GF-D8 (cell line): Measurements from ENCODE around the gene EDRF1.

Experiments used
- DNase-seq: peaks from one replicate; lab custom pipeline; 2025; lab: John Stamatoyannopoulos, UW

The EDRF1 gene

GRCh38 chr10:125762692-125763648 lies 43.5 kb downstream of the EDRF1 start:
- DNase-seq, result no peak

- no peak for DNase-seq
Measured at GRCh38 chr10:125765835-125766234, 46.3 kb downstream of the EDRF1 start.

DNA sequence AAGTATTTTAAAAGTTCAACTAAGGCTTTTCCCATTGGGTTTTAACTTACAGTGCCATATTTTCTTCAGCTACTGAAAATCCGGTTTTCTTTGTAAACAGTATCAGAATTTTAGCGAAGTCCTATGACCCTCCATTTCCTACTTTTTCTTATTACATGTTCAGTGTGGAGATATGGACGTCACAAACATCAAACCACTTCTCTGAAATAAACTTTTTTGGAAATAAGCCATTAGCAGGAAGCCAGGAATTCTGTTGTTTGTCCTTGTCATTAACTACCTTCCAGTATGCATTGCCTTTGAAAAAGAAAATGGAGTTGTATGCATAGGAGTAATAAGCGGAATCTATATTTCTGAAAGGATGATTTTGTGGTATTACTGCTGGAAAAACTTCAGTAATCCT lies 47.0 kb downstream of the EDRF1 start:
- DNase-seq, result no peak

DNA sequence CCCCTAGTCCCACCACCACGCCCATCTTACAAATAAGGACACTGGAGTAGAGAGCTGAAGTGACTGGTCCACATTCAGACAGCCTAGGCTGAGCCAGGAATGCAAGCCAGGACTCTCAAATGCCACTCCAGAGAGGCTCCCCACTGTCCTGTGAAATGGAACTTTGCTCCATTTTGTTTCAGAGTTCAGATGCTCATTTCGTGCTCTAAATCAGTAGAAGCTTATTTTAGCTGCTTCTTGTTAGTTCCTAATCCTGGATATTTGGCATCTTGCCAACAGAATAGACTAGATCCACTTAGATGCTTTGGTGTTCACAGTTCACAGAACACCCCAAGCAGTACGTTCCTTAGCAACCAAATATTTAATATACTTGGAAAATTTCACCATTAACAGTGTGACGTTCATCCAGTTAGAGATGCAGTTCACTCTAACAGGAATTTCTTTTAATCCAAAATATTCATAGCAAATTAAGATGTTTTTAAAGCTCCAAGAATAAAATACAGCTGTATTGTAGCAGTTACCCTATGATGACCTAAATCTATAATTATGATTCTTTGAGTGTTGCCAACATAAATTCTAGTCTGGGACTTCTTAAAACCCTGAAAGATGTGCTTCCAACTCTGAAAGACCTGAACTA lies 48.8 kb downstream of the EDRF1 start:
- DNase-seq, result no peak

- no peak for DNase-seq
Measured at GRCh38 chr10:125769175-125769574, 49.7 kb downstream of the EDRF1 start.

GRCh38 chr10:125770844-125771243 lies 51.3 kb downstream of the EDRF1 start:
- DNase-seq, result no peak

DNA sequence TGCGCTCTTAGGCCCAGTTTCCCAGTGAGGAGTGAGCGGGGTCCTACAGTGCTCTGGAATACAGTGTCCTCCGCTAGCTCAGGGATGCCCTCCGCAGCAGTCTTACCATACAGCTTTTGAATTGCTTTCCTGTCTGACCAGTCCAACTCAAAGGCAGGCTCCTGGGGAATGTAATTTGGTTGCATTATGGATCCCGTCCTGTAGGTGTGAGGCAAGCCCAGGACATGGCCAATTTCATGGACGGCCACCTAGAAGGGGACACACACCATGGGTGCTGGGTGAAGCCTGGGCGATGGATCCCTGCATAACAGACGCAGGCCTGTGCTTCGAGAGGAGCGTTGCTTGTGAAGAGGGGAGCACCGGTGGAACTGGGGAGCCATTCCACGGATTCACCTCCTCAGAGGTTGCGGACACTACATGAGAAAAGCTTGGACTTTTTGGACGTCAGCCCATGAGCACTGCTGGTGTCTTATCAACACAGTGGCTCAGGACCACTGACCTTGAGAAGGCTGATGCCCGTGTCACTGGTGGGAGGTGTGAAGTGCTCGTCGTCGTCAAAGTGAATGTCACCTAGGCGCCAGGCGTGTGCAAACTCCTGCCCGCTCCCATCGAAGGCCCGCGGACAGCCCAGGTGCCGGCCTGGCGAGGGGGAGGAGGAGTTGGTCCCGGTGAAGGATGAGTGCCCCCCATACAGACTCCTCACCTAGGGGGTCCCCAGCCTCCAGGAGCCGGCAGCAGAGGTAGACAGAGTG lies 52.8 kb downstream of the EDRF1 start:
- DNase-seq, result no peak

DNA sequence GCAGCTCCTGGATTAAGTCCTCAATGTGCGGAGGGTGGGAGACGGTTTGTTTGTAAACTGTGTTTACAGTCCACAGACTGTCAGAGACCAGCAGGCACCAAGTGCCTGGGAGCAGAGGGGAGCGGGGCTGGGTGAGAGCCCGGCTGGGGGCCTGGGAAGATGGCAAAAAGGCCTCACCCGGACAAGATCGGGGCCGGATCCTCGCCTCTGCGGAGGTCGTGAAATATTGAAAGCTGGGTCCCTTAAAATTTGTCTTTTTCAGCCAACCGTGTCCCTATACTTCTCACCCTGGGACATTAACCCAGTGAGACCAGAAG lies 53.3 kb downstream of the EDRF1 start:
- no peak for DNase-seq

- DNase-seq, result no peak
Measured at GRCh38 chr10:125773687-125774543, 54.4 kb downstream of the EDRF1 start.

DNA sequence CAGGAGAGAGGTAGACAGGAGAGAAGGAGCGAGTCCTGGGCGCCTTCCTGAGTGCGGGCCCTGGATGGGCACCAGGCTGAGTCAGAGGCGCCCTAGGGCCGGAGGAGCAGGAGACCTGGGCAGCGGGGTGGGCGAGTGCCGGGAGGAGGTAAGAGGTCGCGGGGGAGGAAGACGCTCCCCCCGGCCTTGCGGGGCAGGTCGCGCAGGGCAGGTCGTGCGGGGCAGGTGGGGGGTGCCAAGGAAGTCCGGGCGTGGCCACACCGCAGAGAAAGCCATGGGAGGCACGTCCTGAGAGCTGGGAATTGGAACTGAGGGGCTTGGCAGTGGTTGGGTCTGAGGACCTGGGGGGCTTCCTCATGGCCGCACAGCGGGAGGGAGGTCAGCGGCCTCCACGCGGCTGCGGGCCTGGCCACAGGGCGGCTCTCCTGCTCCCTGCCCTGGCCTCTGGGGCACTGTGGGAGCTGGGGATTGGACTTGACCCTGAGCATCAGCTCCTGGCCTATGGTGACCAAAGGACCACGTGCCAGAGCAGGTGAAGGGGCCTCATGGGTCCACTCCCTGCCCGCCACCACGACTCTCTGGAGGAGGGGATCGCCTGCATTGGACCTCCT lies 55.2 kb downstream of the EDRF1 start:
- no peak for DNase-seq

DNA sequence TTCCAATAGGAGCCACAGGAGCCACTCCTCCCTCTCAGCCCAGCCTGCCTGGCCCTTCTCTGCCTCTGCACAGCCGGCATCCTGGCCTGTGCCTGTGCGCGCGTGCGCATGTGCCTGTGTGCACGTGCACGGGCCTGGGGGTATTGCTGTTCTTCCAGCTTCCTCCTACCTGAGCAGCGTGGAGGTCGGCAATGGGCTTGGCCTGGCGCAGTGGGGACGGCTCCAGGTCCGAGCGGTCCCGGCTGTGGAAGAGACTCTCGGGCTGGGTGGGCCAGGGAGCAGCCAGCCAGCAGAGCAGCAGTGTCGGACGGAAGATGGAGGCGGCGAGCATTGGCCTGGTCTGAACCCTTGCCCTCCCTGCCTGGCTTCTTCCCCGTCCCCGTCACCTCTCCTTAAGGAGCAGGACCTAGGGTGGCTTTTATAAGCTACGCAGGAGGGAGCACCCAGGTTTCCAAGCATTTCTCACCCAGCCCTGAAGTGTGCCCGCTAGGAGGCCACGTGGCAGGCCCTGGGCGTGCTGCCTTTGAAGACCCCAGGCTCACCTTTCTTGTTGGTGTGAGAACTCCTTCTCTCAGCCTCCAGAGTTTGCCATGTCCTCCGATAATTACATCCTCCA lies 56.1 kb downstream of the EDRF1 start, which contains the start of gene MMP21:
MMP21 (minus strand) TSS at position 331 of the 616 bp plus-strand sequence; CDS start at position 331, 0 bp downstream.
- DNase-seq, result no peak

- no peak for DNase-seq
Measured at GRCh38 chr10:125777806-125778205, 58.3 kb downstream of the EDRF1 start.

GRCh38 chr10:125778556-125778955 lies 59.0 kb downstream of the EDRF1 start:
- no peak for DNase-seq

GRCh38 chr10:125779403-125780327 lies 60.2 kb downstream of the EDRF1 start:
- DNase-seq, result no peak

GRCh38 chr10:125781374-125781773 lies 61.9 kb downstream of the EDRF1 start:
- DNase-seq, result no peak

DNA sequence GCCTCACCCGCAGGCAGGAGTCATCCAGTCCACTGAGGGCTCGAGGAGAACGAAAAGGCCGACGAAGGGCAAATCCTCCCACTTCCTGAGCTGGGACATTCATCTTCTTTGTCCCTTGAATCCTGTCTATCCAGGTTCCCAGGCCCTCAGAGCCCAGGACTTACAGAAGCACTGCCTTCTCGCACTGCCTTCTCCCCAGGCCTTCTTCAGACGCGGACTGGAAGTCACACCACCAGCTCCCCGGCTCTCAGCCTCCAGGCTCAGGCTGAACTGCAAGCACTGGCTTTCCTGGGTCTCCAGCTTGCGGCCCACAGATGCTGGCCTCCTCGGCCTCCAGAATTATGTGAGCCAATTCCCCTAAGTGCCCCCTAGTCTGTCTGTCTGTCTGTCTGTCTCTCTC lies 62.5 kb downstream of the EDRF1 start:
- DNase-seq, result no peak

DNA sequence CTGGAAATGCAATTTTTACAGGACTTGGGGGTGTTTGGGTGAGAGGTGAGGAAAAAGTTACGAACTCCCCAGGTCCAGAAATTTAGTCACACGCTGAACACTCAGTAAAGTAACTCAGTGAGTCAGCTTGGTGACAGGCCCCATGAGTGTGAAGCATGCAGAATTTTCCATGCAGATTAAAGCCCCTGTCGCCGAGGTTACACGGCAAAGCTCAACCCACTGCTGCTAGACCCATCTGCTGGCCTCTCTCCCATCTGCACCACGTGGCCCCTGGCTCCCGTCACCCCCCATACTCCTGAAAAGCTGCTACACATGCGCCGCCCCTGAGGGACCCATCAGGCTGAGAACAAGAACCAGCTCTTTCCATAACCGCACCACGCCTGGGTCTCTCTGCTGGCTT lies 63.1 kb downstream of the EDRF1 start:
- DNase-seq, result no peak

DNA sequence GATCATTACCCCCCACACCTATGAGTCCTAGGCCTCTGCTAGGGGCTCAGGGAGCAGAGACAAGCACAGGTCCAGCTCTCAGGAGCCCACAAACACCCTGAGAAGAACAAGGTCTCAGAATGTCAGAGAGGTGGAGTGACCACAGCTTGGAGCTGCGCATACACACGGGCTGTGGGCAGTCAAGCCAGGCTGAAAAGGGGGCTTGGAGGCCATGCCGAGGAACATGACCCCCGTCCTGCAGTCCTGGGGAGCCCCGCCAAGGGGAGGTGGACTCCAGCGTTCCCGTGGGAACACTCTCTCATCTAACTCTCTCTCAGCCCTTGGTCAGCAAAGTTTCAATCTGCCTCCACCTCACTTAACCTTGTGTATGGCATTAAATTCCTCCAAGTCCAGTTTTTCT lies 63.9 kb downstream of the EDRF1 start:
- DNase-seq, result no peak

GRCh38 chr10:125783957-125784356 lies 64.4 kb downstream of the EDRF1 start:
- DNase-seq, result no peak

- DNase-seq, result no peak
Measured at GRCh38 chr10:125785791-125786190, 66.3 kb downstream of the EDRF1 start.
